Activated CD4-positive, alpha-beta T cell treated with anti-CD3 and anti-CD28 coated beads, Interleukin-2, amount 50 U/mL, for 24 hours (primary cell): ENCODE results near the gene SSPN.

Experiments used
- DNase-seq, 2 donors: peaks; one replicate each; pipeline ENCODE4 v3.0.0-alpha.2; 2020; ENCODE audit warnings: low read depth in 1 of 2, low spot score in 1 of 2

Gene SSPN

GRCh38 chr12:26282339-26282940 is 87.1 kb downstream of the SSPN start:
- no peak for DNase-seq

- DNase-seq: no peak
Observed at GRCh38 chr12:26283046-26283445, 87.7 kb downstream of the SSPN start.

- DNase-seq: no peak
Observed at GRCh38 chr12:26283617-26284016, 88.2 kb downstream of the SSPN start.

- DNase-seq: no peak
Observed at GRCh38 chr12:26285401-26285800, 90.0 kb downstream of the SSPN start.

GRCh38 chr12:26286186-26286585 is 90.8 kb downstream of the SSPN start:
- no peak for DNase-seq

GRCh38 chr12:26287671-26288381 is 92.5 kb downstream of the SSPN start:
- no peak for DNase-seq

GRCh38 chr12:26290565-26290964 is 95.2 kb downstream of the SSPN start:
- DNase-seq: no peak

- DNase-seq: no peak
Observed at GRCh38 chr12:26292596-26292995, 97.2 kb downstream of the SSPN start.

GRCh38 chr12:26293612-26294011 is 98.2 kb downstream of the SSPN start:
- no peak for DNase-seq

- no peak for DNase-seq
Observed at GRCh38 chr12:26295001-26295400, 99.6 kb downstream of the SSPN start.

GRCh38 chr12:26297396-26298070 is 102.2 kb downstream of the SSPN start:
- DNase-seq: no peak

- peak in 1 of 2 donors; percentile 11 for DNase-seq
Observed at GRCh38 chr12:26298785-26299621, 103.6 kb downstream of the SSPN start.

GRCh38 chr12:26299751-26300150 is 104.4 kb downstream of the SSPN start:
- no peak for DNase-seq
